MCF 10A (cell line): Measurements from ENCODE around the gene UBC. TPM values are rescaled to one million over a fixed set of nuclear protein-coding genes. Genes with fewer than 3 reads are reported as not detected.

Experiments used
- BruUV-seq: library from RNA; stranded (reverse); fragments of 400-500 nt; replicated peaks from 2 replicates; lab custom pipeline; 2021; lab: Mats Ljungman, UMichigan
- CTCF ChIA-PET: fragments of 300-600 bp; sonication (Branson Sonifier 250); formaldehyde crosslinking; extraction: SDS; loops from one replicate; lab custom pipeline; 2021; ENCODE audit warnings: antibody characterized with exemption, inconsistent platforms; lab: Yijun Ruan, JAX
- POLR2A ChIA-PET: fragments of 300-600, 350-650 bp; sonication (Branson Sonifier 250); formaldehyde crosslinking; extraction: SDS; loops from one replicate; lab custom pipeline; 2020; ENCODE audit warnings: antibody characterized with exemption, inconsistent platforms; lab: Yijun Ruan, JAX
- DNase-seq: peaks from one replicate; pipeline ENCODE4 v3.0.0-alpha.2; 2018; ENCODE audit not compliant: unreplicated experiment
- H3K27ac Mint-ChIP-seq: one replicate; pipeline ENCODE4 v1.8.0; 2022; ENCODE audit warnings: mild to moderate bottlenecking, low read depth, mixed read lengths; ENCODE audit not compliant: unreplicated experiment
- H3K27me3 Mint-ChIP-seq: one replicate; pipeline ENCODE4 v1.8.0; 2022; ENCODE audit warnings: mixed read lengths; ENCODE audit not compliant: insufficient read depth, unreplicated experiment
- H3K36me3 Mint-ChIP-seq: one replicate; pipeline ENCODE4 v1.8.0; 2022; ENCODE audit warnings: mild to moderate bottlenecking, moderate library complexity, mixed read lengths; ENCODE audit not compliant: insufficient read depth, unreplicated experiment
- H3K4me1 Mint-ChIP-seq: one replicate; pipeline ENCODE4 v1.8.0; 2022; ENCODE audit warnings: mixed read lengths; ENCODE audit not compliant: insufficient read depth, unreplicated experiment
- H3K4me3 Mint-ChIP-seq: one replicate; pipeline ENCODE4 v1.8.0; 2022; ENCODE audit warnings: mild to moderate bottlenecking, moderate library complexity, mixed read lengths; ENCODE audit not compliant: unreplicated experiment
- H3K9me3 Mint-ChIP-seq: one replicate; pipeline ENCODE4 v1.8.0; 2022; ENCODE audit warnings: mixed read lengths; ENCODE audit not compliant: unreplicated experiment
- intact Hi-C: fragments of 100-400 bp; cut with micrococcal nuclease; formaldehyde crosslinking; loops from 2 replicates; pipeline ENCODE4 v1.14.1; 2022
- total RNA-seq: library from RNA; stranded (reverse); gene quantifications from 2 replicates; pipeline ENCODE4 v1.2.3, GENCODE V29; 2022
- TF ChIP-seq, protein P1 (sequence below): fragments of 200-600 bp; IDR thresholded peaks from one replicate; pipeline ENCODE4 v1.8.0; 2022; ENCODE audit warnings: antibody characterized with exemption, mild to moderate bottlenecking; ENCODE audit not compliant: unreplicated experiment

UBC gene
- total RNA-seq, 1 experiment from 2014 or later: 1,485 TPM

DNA sequence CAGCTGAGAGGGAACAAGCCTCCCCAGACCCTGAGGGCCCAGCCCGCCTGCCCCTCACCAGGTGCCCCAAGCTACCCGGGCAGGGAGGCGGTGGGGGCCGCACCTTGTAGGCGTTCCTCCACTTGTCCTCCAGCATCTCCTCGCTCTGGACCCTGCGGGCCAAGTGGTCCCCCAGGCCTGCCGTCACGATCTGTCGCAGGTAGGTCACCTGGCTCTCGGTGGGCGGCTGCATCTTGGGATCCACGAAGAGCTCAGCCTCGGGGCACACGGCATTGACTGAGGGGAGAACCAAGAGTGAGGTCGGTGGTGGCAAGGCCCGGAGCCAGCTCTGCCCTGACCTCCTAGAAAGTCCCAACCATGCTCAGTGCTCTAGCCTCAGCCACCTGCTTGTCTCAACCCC is 37.8 kb upstream of the UBC start:
- intact Hi-C loops: no loop called here
- Mint-ChIP-seq H3K27me3 (no peaks in the 10 kb centered on the region), H3K4me1 (no peaks in the 10 kb centered on the region), H3K9me3 (no peaks in the 10 kb centered on the region), H3K36me3 (peaks cover 45% of the 10 kb centered on the region), H3K4me3 (no peak overlapping the region), H3K27ac (no peak overlapping the region)
- BruUV-seq: no TSS peak
- ChIA-PET CTCF (interaction anchor here (3.0 kb wide), 1 partner anchor 12 kb away, joined by 10 read pairs; no protein-coding TSS in a partner anchor), POLR2A (interaction anchor here (0.6 to 1.0 kb wide), 2 partner anchors 38 to 87 kb away, joined by 3 to 4 read pairs; partner anchors contain the start of gene UBC)
- TF ChIP-seq, protein P1, sequence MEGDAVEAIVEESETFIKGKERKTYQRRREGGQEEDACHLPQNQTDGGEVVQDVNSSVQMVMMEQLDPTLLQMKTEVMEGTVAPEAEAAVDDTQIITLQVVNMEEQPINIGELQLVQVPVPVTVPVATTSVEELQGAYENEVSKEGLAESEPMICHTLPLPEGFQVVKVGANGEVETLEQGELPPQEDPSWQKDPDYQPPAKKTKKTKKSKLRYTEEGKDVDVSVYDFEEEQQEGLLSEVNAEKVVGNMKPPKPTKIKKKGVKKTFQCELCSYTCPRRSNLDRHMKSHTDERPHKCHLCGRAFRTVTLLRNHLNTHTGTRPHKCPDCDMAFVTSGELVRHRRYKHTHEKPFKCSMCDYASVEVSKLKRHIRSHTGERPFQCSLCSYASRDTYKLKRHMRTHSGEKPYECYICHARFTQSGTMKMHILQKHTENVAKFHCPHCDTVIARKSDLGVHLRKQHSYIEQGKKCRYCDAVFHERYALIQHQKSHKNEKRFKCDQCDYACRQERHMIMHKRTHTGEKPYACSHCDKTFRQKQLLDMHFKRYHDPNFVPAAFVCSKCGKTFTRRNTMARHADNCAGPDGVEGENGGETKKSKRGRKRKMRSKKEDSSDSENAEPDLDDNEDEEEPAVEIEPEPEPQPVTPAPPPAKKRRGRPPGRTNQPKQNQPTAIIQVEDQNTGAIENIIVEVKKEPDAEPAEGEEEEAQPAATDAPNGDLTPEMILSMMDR: no peak
- no peak for DNase-seq

DNA sequence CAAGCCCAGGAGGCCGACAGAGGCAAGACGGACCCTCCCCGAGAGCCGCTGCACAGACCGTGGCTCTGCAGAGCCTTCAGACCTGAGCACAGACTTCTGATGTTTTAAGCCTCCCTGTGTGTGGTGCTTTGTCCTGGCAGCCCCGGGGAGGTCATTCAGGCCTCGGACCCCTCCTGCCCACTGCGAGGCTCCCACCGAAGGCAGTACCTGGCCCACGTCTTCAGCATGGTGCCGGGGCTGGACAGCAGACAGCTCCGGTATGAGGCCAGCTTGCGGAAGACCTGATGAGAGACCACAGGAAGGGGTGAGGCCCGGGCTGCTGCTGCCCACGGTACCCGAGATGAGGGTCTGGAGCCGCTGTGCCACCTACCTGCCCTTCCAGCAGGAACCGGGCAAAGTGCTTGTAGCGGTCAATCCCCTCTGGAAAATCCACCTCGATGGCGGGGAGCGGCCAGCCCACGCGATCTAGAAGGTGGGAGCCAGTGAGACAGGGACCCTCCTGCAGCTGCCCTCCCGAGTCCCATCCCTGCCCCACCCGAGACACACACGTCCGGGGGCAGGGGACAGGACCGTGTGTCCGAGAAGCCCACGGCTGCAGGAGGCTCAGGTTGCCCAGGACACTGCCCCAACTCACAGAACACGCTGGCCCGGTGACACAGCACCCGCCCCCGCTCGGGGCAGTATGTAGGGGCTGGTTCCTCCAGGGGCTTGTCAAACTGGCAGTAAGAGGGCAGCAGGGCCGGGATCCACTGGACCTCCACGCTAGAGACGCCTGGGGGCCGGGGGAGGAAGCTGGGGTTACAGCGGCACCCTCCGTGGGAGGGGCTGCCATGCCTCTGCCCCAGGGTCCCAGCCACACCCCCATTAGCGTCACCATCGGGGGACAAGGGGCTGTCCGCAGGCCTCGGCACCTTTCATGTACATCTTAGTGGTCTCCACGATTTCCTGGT is 35.6 kb upstream of the UBC start:
- Mint-ChIP-seq H3K4me1 (no peaks in the 10 kb centered on the region), H3K9me3 (no peaks in the 10 kb centered on the region), H3K36me3 (peaks cover 35% of the 10 kb centered on the region), H3K27ac (no peak overlapping the region), H3K4me3 (no peak overlapping the region), H3K27me3 (no peaks in the 10 kb centered on the region)
- no peak for DNase-seq
- POLR2A ChIA-PET: interaction anchor here (0.5 kb wide), 1 partner anchor 17 kb away, joined by 3 read pairs; no protein-coding TSS in a partner anchor
- intact Hi-C loops: no loop called here
- CTCF ChIA-PET: interaction anchor here (0.6 to 3.0 kb wide), 2 partner anchors 10 to 80 kb away, joined by 3 to 10 read pairs; no protein-coding TSS in a partner anchor
- BruUV-seq: no TSS peak
- TF ChIP-seq, protein P1: no peak

DNA sequence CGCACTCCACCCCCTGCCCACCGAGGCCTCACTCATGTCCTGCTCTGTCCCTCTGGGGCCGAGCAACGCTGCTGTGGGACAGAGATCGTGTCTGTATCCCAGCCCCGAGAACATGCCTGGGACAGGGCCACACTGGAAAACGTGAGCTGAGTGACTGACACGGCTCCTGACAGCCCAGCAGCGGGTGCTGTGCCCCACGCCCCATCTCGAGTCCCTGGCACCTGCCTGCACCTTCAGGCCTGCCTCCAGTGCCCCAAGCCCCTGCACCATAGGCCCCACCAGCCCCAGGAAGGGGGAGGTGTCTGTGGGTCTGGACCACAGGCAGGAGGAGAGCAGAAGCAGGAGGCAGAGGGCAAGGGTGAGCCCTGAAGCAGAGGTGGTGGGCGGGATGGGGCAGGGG is 34.6 kb upstream of the UBC start:
- H3K9me3 Mint-ChIP-seq: no peaks in the 10 kb centered on the region
- no TSS peak for BruUV-seq

More for the DNA sequence above, 34.6 kb upstream of the UBC start:
- Mint-ChIP-seq H3K36me3 (peaks cover 32% of the 10 kb centered on the region), H3K4me3 (no peak overlapping the region), H3K27me3 (no peaks in the 10 kb centered on the region), H3K4me1 (no peaks in the 10 kb centered on the region), H3K27ac (no peak overlapping the region)
- ChIA-PET CTCF (no interaction called here), POLR2A (no interaction called here)
- TF ChIP-seq, protein P1: no peak
- intact Hi-C loops: no loop called here
- no peak for DNase-seq
